B cell (primary cell): ENCODE results near the gene WBP1. TPM values are rescaled to one million over a fixed set of nuclear protein-coding genes. Genes with fewer than 3 reads are reported as not detected.

Source experiments
- ATAC-seq: fragments of 200-7000 bp; cut with Tn5 transposase; one replicate; pipeline ENCODE4 v1.10.0; 2021; ENCODE audit warnings: low read depth, mild to moderate bottlenecking, moderate number of reproducible peaks, moderate library complexity
- CTCF ChIA-PET: fragments of 350-600 bp; sonication (Branson Sonifier 250); formaldehyde crosslinking; loops from one replicate; lab custom pipeline; 2021; ENCODE audit warnings: antibody characterized with exemption, inconsistent platforms; lab: Charles Lee
- POLR2A ChIA-PET: fragments of 350-600 bp; sonication (Branson Sonifier 250); formaldehyde crosslinking; loops from one replicate; lab custom pipeline; 2021; ENCODE audit warnings: antibody characterized with exemption; lab: Charles Lee
- DNase-seq: peaks from one replicate; pipeline ENCODE4 v3.0.0; 2013
- H2AFZ ChIP-seq: 2 replicates; pipeline ENCODE4 v1.6.1; 2012; ENCODE audit warnings: mild to moderate bottlenecking, low read depth, low read length; ENCODE audit not compliant: insufficient read depth, poor library complexity, severe bottlenecking
- H3K27ac ChIP-seq, 2 donors: 1 replicate in 1 of 2; 2 replicates in 1 of 2; pipeline ENCODE4 v1.5.1; 2012 to 2013; ENCODE audit warnings: low read length in 2 of 2, mild to moderate bottlenecking in 2 of 2, moderate library complexity in 1 of 2
- H3K27me3 ChIP-seq, 4 experiments: fragments of 200-600 bp in 1 of 4; sonication (generic) in 1 of 4; replicated peaks in 1 of 4; 1 replicate in 2 of 4; 2 replicates in 2 of 4; pipeline versions ENCODE4 v1.6.1 to v1.7.0; 2013 to 2016; ENCODE audit warnings: low read length in 3 of 4, mild to moderate bottlenecking in 2 of 4, mixed read lengths in 1 of 4, moderate library complexity in 1 of 4; ENCODE audit not compliant: insufficient read depth in 4 of 4, control insufficient read depth in 3 of 4; ENCODE audit errors: control extremely low read depth in 1 of 4
- H3K36me3 ChIP-seq, 2 experiments: replicated peaks in 1 of 2; 1 replicate in 1 of 2; 2 replicates in 1 of 2; pipeline versions ENCODE4 v1.6.1 to v1.7.1; 2013; ENCODE audit warnings: low read length in 1 of 2; ENCODE audit not compliant: insufficient read depth in 2 of 2, control insufficient read depth in 1 of 2; ENCODE audit errors: control extremely low read depth in 1 of 2, extremely low read depth in 1 of 2
- H3K4me1 ChIP-seq, 2 donors: fragments of 200-600 bp in 1 of 2; sonication (generic) in 1 of 2; 1 replicate in 1 of 2; 2 replicates in 1 of 2; pipeline versions ENCODE4 v1.5.1 to v1.6.1; 2013 to 2017; ENCODE audit warnings: low read length in 2 of 2; ENCODE audit not compliant: control insufficient read depth in 2 of 2, insufficient read depth in 2 of 2
- H3K4me2 ChIP-seq: replicated peaks from 2 replicates; pipeline ENCODE3; 2012; ENCODE audit warnings: mild to moderate bottlenecking, low read depth, low read length; ENCODE audit not compliant: poor library complexity, severe bottlenecking
- H3K4me3 ChIP-seq, 5 experiments: fragments of 200-600 bp in 1 of 5; sonication (generic) in 1 of 5; 1 replicate in 3 of 5; 2 replicates in 2 of 5; pipeline versions ENCODE4 v1.5.1 to v1.7.0; 2011 to 2016; ENCODE audit warnings: low read length in 4 of 5, mild to moderate bottlenecking in 4 of 5, low read depth in 2 of 5, control low read depth in 1 of 5, moderate library complexity in 1 of 5; ENCODE audit not compliant: insufficient read depth in 1 of 5; ENCODE audit errors: control extremely low read depth in 1 of 5, extremely low read depth in 1 of 5
- H3K79me2 ChIP-seq: fragments of 200-600 bp; sonication (generic); one replicate; pipeline ENCODE4 v1.6.0; 2016; ENCODE audit warnings: low read length; ENCODE audit not compliant: control insufficient read depth, insufficient read depth
- H3K9ac ChIP-seq: fragments of 200-600 bp; sonication (generic); 2 replicates; pipeline ENCODE4 v1.6.1; 2017; ENCODE audit warnings: mild to moderate bottlenecking, low read length, moderate library complexity
- H3K9me3 ChIP-seq, 3 donors: one replicate each; pipeline versions ENCODE4 v1.6.1 to v1.7.1; 2013; ENCODE audit warnings: low read length in 2 of 3; ENCODE audit not compliant: control insufficient read depth in 2 of 3, insufficient read depth in 1 of 3; ENCODE audit errors: control extremely low read depth in 1 of 3
- H4K20me1 ChIP-seq: 2 replicates; pipeline ENCODE4 v1.6.0; 2012; ENCODE audit warnings: mild to moderate bottlenecking, low read length; ENCODE audit not compliant: insufficient read depth, control insufficient read depth, poor library complexity, severe bottlenecking
- H3K27ac Mint-ChIP-seq: one replicate; pipeline ENCODE4 v1.8.0; 2021; ENCODE audit warnings: mixed read lengths
- H3K27me3 Mint-ChIP-seq: one replicate; pipeline ENCODE4 v1.8.0; 2021; ENCODE audit warnings: mixed read lengths
- H3K4me1 Mint-ChIP-seq: one replicate; pipeline ENCODE4 v1.8.0; 2021; ENCODE audit warnings: mixed read lengths
- H3K4me3 Mint-ChIP-seq: one replicate; pipeline ENCODE4 v1.8.0; 2021; ENCODE audit warnings: mixed read lengths
- H3K9me3 Mint-ChIP-seq: one replicate; pipeline ENCODE4 v1.8.0; 2022; ENCODE audit warnings: mixed read lengths; ENCODE audit not compliant: insufficient read depth
- CTCF ChIP-seq: fragments of 200-600 bp; IDR thresholded peaks from one replicate; pipeline ENCODE4 v1.8.0; 2022; ENCODE audit warnings: antibody characterized with exemption, mild to moderate bottlenecking
- EZH2 ChIP-seq: IDR thresholded peaks from 2 replicates; pipeline ENCODE4 v1.6.1; 2012; ENCODE audit warnings: borderline replicate concordance, low read depth, mild to moderate bottlenecking, moderate library complexity, low read length; ENCODE audit not compliant: insufficient read depth, poor library complexity, severe bottlenecking
- WGBS: methylation state at CpG from one replicate; pipeline ENCODE4 v1.1.5; 2013; ENCODE audit warnings: missing lambda C conversion rate; ENCODE audit not compliant: insufficient coverage; 5-methylcytosine and 5-hydroxymethylcytosine counted together
- intact Hi-C: fragments of 100-400 bp; cut with micrococcal nuclease; formaldehyde crosslinking; loops from one replicate; pipeline ENCODE4 v1.10.0; 2022
- polyA plus RNA-seq: library from polyadenylated mRNA; depleted of rRNA; stranded (reverse); fragments of >200 nt; gene quantifications from 2 replicates; pipeline ENCODE4 v1.2.3, GENCODE V29; 2012
- total RNA-seq, 2 donors: library from RNA; stranded (reverse); fragments of 120-200 nt in 1 of 2; gene quantifications; 1 replicate in 1 of 2; 2 replicates in 1 of 2; pipeline versions ENCODE4 v1.2.3 to v1.2.4, GENCODE V29; 2013 to 2022

WBP1 gene
- total and polyA plus RNA-seq, 2 donors (not counting 1 experiment from before 2014, with no cell fraction given) = 98.4 to 207 TPM

- ChIA-PET POLR2A (no interaction called here), CTCF (interaction anchor here (1.5 kb wide), 1 partner anchor 15 kb away, joined by 6 read pairs; the partner anchor contains the start of genes C2orf81 and WDR54)
- TF ChIP-seq CTCF (no peak), EZH2 (no peak)
- Histone ChIP-seq H3K27ac (no peak overlapping the region), H3K9me3 (peaks cover 0 to 9% (median 0%) of the 10 kb centered on the region in 3 donors), H3K4me3 (no peak overlapping the region), H3K79me2 (no peaks in the 10 kb centered on the region), H3K27me3 (peaks cover 0 to 23% (median 7%) of the 10 kb centered on the region in 4 experiments), H3K9ac (no peak overlapping the region), H3K4me2 (no peak overlapping the region), H4K20me1 (no peaks in the 10 kb centered on the region), H3K36me3 (no peaks in the 10 kb centered on the region), H3K4me1 (peaks cover 33 to 41% of the 10 kb centered on the region in 2 donors), H2AFZ (no peak overlapping the region)
- peaks cover 4% of the 10 kb centered on the region for H3K27me3 Mint-ChIP-seq
- intact Hi-C loops = no loop called here
- H3K9me3 Mint-ChIP-seq = no peaks in the 10 kb centered on the region
- H3K27ac Mint-ChIP-seq = peak overlapping the region; percentile 15
- peak overlapping the region; percentile 3 for H3K4me3 Mint-ChIP-seq
- WGBS = 35% methylated on average over 4 of the region's 6 CpGs
- peak; percentile 33 for ATAC-seq
- peaks cover 44% of the 10 kb centered on the region for H3K4me1 Mint-ChIP-seq
- DNase-seq = no peak
These were observed 21.2 kb upstream of the WBP1 start for GRCh38 chr2:74436848-74437695.

- Histone ChIP-seq H2AFZ (no peak overlapping the region), H3K4me3 (no peak overlapping the region), H3K9me3 (peaks cover 0 to 9% (median 0%) of the 10 kb centered on the region in 3 donors), H3K4me1 (peaks cover 36 to 46% of the 10 kb centered on the region in 2 donors), H3K36me3 (no peaks in the 10 kb centered on the region), H3K79me2 (no peaks in the 10 kb centered on the region), H3K27me3 (peaks cover 0 to 33% (median 12%) of the 10 kb centered on the region in 4 experiments), H3K4me2 (no peak overlapping the region), H3K27ac (no peak overlapping the region), H4K20me1 (no peaks in the 10 kb centered on the region), H3K9ac (no peak overlapping the region)
- TF ChIP-seq CTCF (no peak), EZH2 (no peak)
- ChIA-PET POLR2A (no interaction called here), CTCF (interaction anchor here (1.5 kb wide), 1 partner anchor 16 kb away, joined by 6 read pairs; the partner anchor contains the start of genes C2orf81 and WDR54)
- Mint-ChIP-seq H3K27ac (no peak overlapping the region), H3K4me3 (peak overlapping the region; percentile 50), H3K9me3 (no peaks in the 10 kb centered on the region), H3K4me1 (peaks cover 47% of the 10 kb centered on the region), H3K27me3 (peaks cover 9% of the 10 kb centered on the region)
- intact Hi-C loops = no loop called here
- no peak for DNase-seq
- 75% methylated on average over 1 of the region's 1 CpG for WGBS
- ATAC-seq = no peak
These were observed 20.0 kb upstream of the WBP1 start for GRCh38 chr2:74438248-74438647.
